ENCODE results near the gene FXYD3. TPM values are rescaled to one million over a fixed set of nuclear protein-coding genes. Genes with fewer than 3 reads are reported as not detected.
A peak's percentile ranks its signal among the peaks of the same experiment; 100 is the strongest.

The FXYD3 gene, protein sequence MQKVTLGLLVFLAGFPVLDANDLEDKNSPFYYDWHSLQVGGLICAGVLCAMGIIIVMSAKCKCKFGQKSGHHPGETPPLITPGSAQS
- 4.8 TPM in 1 of 2 replicates, not detected in the other for total RNA-seq (2014; rRNA removed; shearing (Covaris generic))

- no peak for DNase-seq (ENCODE audit: low spot score)
Observed at GRCh38 chr19:35115177-35115951, at the start of gene FXYD3. Gene FXYD3, plus strand, starts transcription at chr19:35115823. Its CDS starts 3,554 bp downstream, at chr19:35119377.

DNA sequence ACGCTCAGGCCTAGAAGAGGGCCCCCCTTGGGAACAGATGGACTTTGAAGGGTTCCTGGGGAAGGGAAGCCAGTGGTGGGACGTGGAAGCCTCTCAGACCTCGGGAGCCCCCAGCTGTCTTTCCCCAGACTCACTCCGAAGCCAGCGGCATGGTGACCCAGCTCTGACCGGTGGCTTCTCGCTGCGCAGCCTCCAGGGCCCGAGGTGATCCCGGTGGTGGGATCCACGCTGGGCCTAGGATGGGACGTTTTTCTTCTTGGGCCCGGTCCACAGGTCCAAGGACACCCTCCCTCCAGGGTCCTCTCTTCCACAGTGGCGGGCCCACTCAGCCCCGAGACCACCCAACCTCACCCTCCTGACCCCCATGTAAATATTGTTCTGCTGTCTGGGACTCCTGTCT is 49.5 kb upstream of the FXYD3 start:
- DNase-seq (ENCODE audit: low spot score), result no peak

- peak; percentile 76 for DNase-seq (ENCODE audit: low spot score)
Observed at GRCh38 chr19:35066691-35067563, 48.7 kb upstream of the FXYD3 start.

GRCh38 chr19:35068941-35069634 is 46.5 kb upstream of the FXYD3 start:
- DNase-seq (ENCODE audit: low spot score), result no peak

- no peak for DNase-seq (ENCODE audit: low spot score)
Observed at GRCh38 chr19:35069696-35070095, 45.9 kb upstream of the FXYD3 start.

DNA sequence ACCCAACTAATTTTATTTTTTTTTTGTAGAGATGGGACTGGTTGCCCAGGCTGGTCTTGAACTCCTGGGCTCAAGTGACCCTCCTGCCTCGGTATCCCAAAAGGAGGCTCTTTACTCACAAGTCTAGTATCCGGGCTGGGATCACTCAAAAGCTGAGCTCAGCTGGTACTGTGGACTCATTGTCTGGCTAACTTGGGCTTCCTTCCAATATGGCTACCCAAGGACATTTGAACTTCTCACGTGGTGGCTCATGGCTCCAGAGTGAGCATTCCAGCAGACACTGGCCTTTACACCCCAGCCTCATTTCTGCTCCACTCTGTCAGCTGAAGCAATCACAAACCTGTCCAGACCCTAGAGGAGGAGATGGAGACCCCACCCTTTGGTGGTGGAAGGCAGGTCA is 45.2 kb upstream of the FXYD3 start:
- DNase-seq (ENCODE audit: low spot score), result no peak

DNA sequence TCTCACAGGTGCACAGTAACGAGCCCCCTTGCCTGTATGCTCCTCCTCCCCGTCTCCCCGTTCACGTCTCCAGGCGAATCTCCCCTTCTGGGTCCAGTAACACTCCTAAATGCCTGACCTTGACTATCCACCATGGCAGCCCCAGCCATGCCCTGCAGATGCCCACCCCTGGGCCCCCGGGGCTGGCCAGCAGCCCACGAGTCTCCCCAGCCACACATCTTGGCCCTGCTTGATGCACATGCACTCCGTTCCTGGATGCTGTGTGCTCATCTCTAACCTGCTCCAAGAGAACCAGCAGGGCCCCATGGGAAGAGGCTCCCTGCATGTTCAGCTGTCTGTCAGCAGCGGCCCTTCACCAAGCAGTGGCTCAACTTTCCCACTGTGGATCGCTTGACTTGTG is 42.1 kb upstream of the FXYD3 start:
- no peak for DNase-seq (ENCODE audit: low spot score)

DNA sequence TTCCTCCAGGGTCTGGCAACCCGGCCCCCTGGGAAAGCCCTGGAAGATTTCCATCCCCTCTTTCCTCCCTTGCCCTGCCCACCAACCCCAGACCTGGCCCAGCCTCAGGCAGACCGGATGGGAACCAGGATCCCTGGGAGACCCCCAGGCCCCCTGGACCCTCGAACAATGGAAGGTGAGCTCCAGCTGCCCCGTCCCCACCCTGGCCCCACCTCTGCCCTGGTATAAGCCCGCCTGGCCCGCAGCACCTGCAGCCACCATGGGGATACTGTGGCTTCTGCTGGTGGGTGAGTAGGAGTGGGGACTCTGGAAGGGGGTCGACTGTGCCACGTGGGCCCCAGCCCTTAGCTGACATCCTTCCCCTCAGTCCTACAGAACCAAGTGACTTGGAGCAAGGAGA is 41.7 kb upstream of the FXYD3 start:
- no peak for DNase-seq (ENCODE audit: low spot score)

DNA sequence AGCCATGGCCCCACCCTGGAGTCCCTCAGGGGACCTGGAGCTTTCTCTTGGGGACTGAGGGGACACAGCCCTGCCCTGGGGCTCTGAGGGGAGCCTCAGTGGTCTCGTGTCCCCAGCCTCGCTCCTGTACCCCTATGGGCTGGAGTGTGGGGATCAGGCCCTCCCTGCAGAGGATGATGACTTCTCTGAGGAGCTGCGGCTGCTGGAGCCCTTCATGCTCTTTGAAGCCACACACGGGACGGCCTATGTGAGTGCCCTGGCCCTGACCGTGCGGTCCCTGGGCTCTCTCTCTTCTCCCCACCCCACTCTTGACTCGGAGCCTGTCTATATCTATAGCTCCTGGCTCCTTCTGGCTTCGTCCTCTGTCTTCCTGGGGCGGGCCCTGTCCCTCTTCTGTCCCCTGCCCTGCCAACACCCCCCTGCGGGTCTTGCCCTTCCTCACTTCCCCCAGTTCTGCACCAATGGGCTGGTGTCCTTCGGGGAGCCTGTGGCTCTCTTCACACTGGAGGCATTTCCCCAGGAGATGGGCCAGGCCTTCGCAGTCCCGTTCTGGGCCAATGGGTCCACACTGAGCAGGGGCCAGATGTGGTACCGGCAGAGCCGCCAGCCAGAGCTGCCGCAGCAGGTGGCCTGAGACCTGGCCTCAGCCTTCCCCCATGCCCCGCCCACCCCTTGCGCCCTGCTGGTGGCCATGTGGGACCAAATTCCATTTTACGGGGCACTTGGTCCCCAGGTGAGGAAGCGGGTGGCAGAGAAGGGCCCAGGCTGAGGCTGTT is 41.0 kb upstream of the FXYD3 start:
- no peak for DNase-seq (ENCODE audit: low spot score)

DNA sequence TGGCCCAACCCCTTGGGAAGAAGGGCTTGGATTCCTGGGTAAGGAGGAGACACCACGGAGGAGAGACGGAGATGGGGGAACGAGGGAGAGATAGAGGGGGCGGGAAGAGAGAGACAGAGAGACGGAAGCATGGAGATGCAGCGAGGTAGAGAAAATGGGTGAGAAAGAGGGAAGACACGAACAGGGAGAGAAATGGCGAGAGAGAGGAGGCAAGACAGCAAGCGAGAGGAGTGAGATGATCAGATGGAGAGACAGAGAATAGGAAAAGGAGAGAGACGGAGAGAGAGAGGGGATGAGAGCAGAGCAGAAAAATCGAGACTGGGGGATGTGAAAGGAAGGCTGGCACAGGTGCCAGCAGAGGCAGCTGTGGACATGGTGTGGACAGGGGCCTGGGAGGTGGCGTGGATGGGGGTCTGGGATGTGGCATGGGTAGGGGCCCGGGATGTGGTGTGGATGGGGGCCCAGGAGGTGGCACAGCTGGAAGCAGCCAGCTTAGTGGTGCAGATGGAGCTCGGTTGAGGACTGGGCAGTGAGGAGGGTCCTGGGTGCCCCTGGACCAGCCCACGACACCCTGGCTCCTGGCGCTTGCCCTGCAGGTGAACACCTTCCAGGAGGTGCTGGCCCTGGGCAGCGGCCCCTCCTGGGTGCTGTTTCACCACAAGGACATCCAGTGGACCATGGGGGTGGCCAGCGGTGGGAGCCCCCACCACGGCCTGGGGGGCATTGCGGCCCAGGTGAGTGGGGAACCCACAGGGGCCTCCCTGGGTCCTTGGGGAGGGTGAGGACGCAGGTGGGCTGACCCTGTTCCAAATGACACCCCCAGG is 40.2 kb upstream of the FXYD3 start:
- no peak for DNase-seq (ENCODE audit: low spot score)

DNA sequence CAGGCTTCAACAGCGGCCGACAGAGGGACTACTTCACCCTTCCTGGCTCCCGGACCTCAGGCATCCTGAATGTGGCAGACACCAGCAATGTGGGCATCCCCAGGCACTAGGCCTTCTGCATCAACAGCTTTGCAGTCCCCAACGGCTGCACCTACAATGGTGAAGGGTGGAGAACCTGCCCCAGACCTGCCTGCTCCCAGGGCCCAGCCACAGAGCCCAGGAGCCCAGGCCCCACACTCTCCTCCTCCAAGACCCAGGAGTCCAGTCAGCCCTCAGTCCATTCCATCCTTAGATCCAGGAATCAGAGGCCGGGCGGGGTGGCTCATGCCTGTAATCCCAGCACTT is 39.6 kb upstream of the FXYD3 start:
- DNase-seq (ENCODE audit: low spot score), result no peak

GRCh38 chr19:35076657-35077056 is 39.0 kb upstream of the FXYD3 start:
- DNase-seq (ENCODE audit: low spot score), result no peak

GRCh38 chr19:35077411-35078223 is 38.0 kb upstream of the FXYD3 start:
- no peak for DNase-seq (ENCODE audit: low spot score)

DNA sequence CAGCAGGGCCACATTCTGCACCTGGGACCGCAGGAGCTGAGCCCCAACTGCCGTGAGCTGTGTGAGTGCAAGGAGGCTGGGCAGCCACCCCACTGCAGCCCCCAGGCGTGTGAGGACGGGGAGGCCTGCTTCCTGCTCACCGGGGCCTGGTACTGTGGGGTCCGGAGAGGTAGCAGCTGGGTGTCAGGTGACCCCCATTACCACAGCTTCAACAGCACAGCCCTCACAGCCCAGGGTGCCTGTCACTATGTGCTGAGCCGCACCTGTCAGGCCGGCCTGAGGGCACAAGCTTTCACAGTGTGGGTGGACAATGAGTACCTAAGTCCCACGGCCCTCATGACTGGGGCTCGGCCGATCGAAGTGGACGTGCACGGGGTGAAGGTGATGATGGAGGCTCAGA is 35.8 kb upstream of the FXYD3 start:
- DNase-seq (ENCODE audit: low spot score), result no peak

GRCh38 chr19:35080613-35081170 is 34.9 kb upstream of the FXYD3 start:
- DNase-seq (ENCODE audit: low spot score), result no peak

- DNase-seq (ENCODE audit: low spot score), result no peak
Observed at GRCh38 chr19:35081201-35081600, 34.4 kb upstream of the FXYD3 start.

DNA sequence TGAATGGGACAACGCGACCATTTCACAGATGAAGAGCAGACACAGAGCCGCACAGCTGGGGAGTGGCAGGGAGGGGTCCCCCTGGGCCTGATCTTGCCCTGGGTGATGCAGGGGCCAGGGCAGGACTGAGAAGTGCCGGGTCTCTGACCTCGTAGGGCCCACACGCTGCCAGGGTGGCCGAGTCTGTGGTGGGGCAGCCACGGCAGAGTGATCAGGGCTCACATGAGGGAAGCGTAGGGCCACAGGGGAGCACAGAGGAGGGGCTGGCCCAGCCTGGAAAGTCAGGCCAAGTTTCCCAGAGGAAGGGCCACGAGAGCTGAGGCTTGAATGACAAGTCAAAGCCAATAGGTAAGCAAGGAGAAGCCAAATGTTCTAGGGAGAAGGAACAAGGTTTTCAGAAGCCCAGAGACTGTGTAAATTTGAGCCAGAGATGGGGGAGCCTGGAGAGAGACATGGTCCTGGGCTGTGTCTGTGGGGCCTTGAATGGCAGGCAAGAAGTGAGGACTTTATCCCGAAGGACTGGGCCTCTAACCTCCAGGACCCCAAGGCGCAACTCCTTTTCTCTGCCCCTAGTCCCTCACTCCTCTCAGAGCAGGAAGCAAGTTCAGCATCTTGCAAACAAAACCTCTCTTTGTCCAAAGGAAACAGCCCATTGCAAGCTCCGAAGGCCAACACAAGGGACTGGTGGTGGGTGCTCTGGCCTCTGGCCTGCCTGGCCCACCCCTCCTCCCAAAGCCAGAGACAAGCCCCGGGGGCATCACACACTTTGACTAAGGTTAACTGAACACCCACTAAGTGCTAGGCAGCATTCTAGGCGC is 31.7 kb upstream of the FXYD3 start:
- DNase-seq (ENCODE audit: low spot score), result no peak

DNA sequence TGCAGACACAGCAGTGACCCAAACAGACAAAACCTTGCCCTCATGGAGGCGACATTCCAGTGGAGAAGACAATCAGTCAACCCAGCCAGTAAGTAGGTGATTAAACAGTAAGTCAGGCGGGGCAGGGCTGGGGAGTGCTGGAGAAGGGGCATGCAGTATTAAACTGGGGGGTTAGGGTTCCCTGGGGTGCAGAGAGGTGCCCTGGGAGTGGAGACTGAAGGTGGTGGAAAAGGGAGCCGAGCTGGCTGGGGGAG is 31.2 kb upstream of the FXYD3 start:
- no peak for DNase-seq (ENCODE audit: low spot score)

DNA sequence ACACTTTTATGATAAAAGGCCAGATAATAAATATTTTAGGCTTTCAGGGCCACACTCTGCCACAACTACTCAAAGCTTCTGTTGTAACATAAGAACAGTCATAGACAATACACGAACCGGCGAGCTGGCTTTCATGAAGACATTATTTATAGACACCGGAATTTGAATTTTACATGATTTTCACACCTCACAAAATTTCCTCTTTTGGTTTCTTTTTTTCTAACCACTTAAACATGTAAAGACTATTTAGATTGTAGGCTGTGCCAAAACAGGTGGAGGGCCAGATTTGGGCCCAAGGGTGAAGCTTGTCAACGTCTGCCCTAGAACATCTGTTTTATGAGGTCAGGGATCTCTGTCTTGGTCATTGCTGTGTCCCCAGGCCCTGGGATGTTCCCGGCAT is 29.7 kb upstream of the FXYD3 start:
- DNase-seq (ENCODE audit: low spot score), result no peak
